HUES48 (cell line): ENCODE results near the gene BCAR3.

Experiments
- H3K27ac ChIP-seq: one replicate; pipeline ENCODE4 v1.7.0; 2013; ENCODE audit warnings: low read depth, low read length, inconsistent platforms
- H3K27me3 ChIP-seq: 2 replicates; pipeline ENCODE4 v1.6.1; 2013; ENCODE audit warnings: mild to moderate bottlenecking, low read length; ENCODE audit not compliant: control insufficient read depth, insufficient read depth
- H3K36me3 ChIP-seq: 2 replicates; pipeline ENCODE4 v1.6.1; 2013; ENCODE audit warnings: low read length; ENCODE audit not compliant: control insufficient read depth, insufficient read depth
- H3K4me1 ChIP-seq: 2 replicates; pipeline ENCODE4 v1.6.1; 2013; ENCODE audit warnings: mild to moderate bottlenecking, low read length; ENCODE audit not compliant: control insufficient read depth, insufficient read depth
- H3K4me3 ChIP-seq: 2 replicates; pipeline ENCODE4 v1.5.1; 2013; ENCODE audit warnings: mild to moderate bottlenecking, low read depth, low read length
- H3K9ac ChIP-seq: 2 replicates; pipeline ENCODE4 v1.6.1; 2013; ENCODE audit warnings: mild to moderate bottlenecking, low read depth, low read length, moderate library complexity
- H3K9me3 ChIP-seq: 2 replicates; pipeline ENCODE4 v1.6.1; 2013; ENCODE audit warnings: low read length; ENCODE audit not compliant: control insufficient read depth, insufficient read depth

Gene BCAR3

DNA sequence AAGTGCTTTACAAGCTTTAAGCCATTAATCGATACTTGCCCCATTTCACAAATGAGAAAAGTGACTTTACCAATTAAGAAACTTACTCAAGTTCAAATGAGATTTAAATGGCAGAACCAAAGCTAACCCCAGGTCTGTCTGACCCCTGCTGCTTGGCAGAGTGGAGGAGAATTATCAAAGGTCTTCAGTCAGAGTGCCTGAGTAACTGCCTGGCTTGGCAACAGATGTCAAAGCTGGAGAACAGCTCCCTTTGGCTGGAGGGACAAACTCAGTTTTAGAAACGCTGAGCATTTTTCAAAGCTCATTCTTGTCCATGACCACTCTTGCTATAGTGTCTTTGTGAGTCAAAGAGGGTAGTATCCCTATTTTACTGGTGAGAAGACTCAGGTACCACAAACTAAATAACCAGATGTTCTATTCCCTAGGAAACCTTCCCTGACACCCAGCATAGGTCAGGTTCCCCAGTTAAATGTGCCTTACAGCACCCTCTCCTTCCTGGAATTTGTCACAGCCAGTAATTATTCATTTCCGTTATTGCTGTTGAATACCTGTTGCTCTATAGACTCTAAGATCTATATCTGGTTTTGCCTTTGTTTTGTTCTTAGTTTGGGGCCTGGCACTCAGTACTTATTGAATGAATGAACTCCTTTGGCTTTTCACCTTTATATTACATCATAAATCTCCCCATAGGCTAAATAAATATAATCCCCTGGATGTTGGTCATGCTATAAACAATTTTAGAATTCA lies 5.0 kb upstream of the BCAR3 start:
- Histone ChIP-seq H3K27ac (no peak overlapping the region), H3K36me3 (no peaks in the 10 kb centered on the region), H3K27me3 (peaks cover 18% of the 10 kb centered on the region), H3K9me3 (no peaks in the 10 kb centered on the region), H3K9ac (no peak overlapping the region), H3K4me3 (no peak overlapping the region), H3K4me1 (peaks cover 24% of the 10 kb centered on the region; the same call in 1 of the 2 replicates)

DNA sequence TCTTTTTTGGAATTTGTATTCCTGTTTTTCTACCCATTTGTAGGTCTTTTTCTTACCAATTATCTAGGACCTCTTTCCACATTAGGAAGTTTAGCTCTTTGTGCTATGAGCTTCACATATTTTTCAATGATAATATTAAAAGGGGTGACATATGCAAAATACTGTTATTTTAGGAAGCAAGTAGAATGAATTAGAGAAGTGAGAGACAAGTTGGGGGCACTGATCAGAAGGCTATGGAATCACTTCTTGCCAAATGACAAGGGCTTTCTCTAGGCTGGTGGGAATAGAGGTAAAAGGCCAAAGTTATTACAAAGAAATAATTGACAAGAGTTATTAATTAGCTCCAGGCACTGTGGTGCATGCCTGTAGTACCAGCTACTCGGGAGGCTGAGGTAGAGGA lies 4.3 kb upstream of the BCAR3 start:
- Histone ChIP-seq H3K27ac (no peak overlapping the region), H3K27me3 (peaks cover 18% of the 10 kb centered on the region), H3K9me3 (no peaks in the 10 kb centered on the region), H3K36me3 (no peaks in the 10 kb centered on the region), H3K4me1 (peaks cover 17% of the 10 kb centered on the region; the same call in 1 of the 2 replicates), H3K4me3 (no peak overlapping the region), H3K9ac (no peak overlapping the region)

DNA sequence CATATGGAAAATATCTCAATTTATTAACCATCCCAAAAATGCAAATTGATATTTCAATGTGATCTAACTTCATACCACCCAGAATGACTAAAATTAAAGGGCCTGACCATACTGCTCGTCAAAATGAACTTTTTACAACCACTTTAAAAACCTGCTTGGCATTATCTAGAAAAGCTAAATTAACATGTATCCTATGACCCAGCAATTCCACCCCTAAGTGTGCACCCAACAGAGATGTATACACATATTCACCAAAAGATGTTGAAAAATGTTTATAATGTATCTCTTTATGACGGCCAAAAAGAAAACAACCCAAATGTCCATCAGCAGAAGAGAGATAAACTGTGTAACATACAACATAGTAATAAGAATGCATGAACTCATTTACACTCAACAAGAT lies 1.6 kb upstream of the BCAR3 start:
- no peak overlapping the region for H3K4me3 ChIP-seq
- peaks cover 23% of the 10 kb centered on the region for H3K27me3 ChIP-seq
- H3K27ac ChIP-seq = no peak overlapping the region

DNA sequence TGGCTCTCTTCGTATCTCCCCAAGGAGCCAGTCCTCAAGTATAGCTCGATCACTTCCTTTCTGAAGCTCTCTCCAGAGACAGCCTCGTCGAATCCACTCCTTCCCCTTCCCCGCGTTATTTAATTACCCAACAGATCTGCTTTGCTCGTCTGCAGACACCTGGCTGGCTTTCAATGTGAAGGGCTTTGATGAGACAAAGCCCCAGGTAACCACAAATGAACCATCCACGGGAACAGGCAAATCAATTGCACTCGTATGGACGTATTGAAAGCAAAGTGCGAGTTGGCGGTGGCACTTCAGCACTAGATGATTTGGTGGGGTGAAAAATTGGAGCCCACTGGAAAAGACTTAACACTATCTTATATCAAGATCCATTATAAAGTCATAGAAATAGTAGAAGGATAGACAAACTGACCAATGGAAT lies 364 bp upstream of the BCAR3 start:
- H3K27ac ChIP-seq = peak overlapping the region; percentile 60
- H3K9ac ChIP-seq = peak overlapping the region; percentile 62

More for the DNA sequence above, 1.6 kb upstream of the BCAR3 start:
- Histone ChIP-seq H3K9me3 (no peaks in the 10 kb centered on the region), H3K9ac (no peak overlapping the region), H3K36me3 (no peaks in the 10 kb centered on the region), H3K4me1 (peaks cover 20% of the 10 kb centered on the region)

DNA sequence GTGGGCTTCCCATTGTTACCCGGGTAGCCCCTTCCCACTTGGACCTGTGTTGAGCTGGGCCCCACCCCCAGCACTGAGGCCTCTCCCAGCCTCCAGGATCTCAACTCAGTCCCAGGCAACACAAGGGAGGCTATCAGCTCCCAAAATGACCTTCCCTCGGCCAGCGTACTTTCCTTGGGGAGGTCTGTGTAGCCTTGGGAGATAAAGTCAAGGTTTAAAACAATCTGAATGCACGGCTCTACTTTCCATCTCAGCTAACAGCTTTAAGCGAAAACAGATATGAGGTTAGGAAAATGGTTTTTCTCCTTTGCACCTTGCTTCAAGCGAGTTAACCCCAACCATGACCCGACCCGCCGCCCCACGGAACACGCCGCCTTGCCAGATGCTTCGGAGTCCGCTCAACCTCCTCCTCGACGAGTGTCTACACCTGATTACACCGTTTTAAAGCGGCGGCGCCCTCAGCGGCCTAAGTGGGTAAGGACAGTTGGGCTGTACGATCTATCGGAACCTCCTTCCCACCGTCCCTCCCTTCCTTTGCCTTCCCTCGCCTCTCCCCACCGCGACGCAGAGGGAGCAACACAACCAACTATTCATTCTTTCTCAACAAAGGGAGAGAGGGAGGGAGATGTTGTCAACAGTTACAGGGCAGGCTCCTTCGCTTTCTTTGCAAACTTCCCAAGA lies 1.1 kb downstream of the BCAR3 start:
- Histone ChIP-seq H3K9ac (peak overlapping the region; percentile 42), H3K36me3 (no peaks in the 10 kb centered on the region), H3K27ac (peak overlapping the region; percentile 85), H3K4me3 (peak overlapping the region; percentile 82), H3K4me1 (peaks cover 34% of the 10 kb centered on the region), H3K9me3 (no peaks in the 10 kb centered on the region), H3K27me3 (peaks cover 23% of the 10 kb centered on the region)

More for the DNA sequence above, 364 bp upstream of the BCAR3 start:
- H3K4me3 ChIP-seq = peak overlapping the region; percentile 82
- H3K27me3 ChIP-seq = peaks cover 23% of the 10 kb centered on the region
- no peaks in the 10 kb centered on the region for H3K36me3 ChIP-seq
- H3K4me1 ChIP-seq = peaks cover 24% of the 10 kb centered on the region
- no peaks in the 10 kb centered on the region for H3K9me3 ChIP-seq

DNA sequence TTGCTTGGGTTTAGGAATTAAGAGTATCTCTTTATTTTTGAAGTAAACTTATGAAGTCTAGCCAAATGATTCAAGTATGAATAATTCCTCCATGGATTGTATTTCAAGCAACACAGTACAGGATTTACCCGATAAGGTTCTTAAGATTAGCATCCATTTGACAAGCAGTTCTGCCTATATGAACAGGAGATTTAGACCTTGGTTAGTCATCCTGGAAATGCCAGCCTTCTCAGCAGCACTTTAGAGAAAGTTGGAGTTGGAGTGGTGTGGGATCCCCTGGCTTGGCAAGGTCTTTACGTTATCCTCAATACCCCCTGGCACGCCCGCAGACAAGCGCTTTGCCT lies 1.6 kb downstream of the BCAR3 start:
- peaks cover 34% of the 10 kb centered on the region for H3K4me1 ChIP-seq
- no peak overlapping the region for H3K9ac ChIP-seq
- peaks cover 23% of the 10 kb centered on the region for H3K27me3 ChIP-seq
- peak overlapping the region; percentile 82 for H3K4me3 ChIP-seq
- peak overlapping the region; percentile 9 for H3K27ac ChIP-seq
- H3K9me3 ChIP-seq = no peaks in the 10 kb centered on the region
- no peaks in the 10 kb centered on the region for H3K36me3 ChIP-seq

DNA sequence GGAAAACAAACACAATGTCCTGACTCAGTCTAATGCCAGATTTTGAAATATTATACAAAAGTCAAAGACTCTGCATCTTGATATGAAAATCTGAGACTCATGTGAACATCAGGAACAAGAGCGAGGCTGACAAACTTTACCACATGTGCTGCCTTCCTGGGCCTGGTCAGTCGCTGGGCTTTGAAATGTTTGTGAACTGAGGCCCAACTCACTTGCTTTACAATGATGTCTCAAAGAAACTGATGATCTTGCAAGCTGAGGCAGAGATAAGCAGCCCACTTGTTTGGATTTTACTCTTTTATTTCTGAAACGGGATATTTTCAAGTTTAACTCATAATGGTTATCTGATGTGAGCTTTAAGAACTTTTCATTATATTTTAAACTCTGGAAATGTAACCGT lies 2.1 kb downstream of the BCAR3 start:
- H3K4me1 ChIP-seq = peaks cover 34% of the 10 kb centered on the region

DNA sequence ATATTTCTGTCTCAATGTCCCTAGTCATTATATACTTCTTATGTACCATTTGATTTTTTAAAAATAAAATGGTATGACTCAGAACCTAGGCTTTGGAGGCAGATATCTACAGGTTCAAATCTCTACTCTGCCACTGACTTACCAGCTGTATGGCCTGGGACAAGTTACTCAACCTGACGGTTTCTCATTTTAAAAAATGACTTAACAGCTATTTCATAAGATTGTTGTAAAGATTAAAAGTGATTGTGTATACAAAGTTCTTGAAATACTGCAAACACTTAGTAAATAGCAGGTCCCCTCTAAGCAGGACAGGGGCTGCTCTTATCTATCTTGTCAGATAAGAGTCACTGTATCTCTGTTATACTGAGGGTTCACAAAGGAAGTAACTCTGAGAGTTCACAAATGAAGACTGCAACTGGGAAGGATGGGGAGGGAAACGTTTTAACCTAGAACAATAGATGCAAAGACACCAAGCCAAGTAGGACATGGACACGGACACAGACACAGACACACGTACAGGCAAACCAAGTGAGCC lies 2.6 kb downstream of the BCAR3 start:
- Histone ChIP-seq H3K27ac (no peak overlapping the region), H3K27me3 (peaks cover 23% of the 10 kb centered on the region), H3K9me3 (no peaks in the 10 kb centered on the region), H3K36me3 (peaks cover 6% of the 10 kb centered on the region; the same call in 1 of the 2 replicates), H3K4me3 (no peak overlapping the region), H3K4me1 (peaks cover 34% of the 10 kb centered on the region), H3K9ac (no peak overlapping the region)

More for the DNA sequence above, 2.1 kb downstream of the BCAR3 start:
- Histone ChIP-seq H3K27ac (peak overlapping the region; percentile 8), H3K36me3 (peaks cover 1% of the 10 kb centered on the region; the same call in 1 of the 2 replicates), H3K9me3 (no peaks in the 10 kb centered on the region), H3K27me3 (peaks cover 23% of the 10 kb centered on the region), H3K4me3 (no peak overlapping the region), H3K9ac (no peak overlapping the region)

DNA sequence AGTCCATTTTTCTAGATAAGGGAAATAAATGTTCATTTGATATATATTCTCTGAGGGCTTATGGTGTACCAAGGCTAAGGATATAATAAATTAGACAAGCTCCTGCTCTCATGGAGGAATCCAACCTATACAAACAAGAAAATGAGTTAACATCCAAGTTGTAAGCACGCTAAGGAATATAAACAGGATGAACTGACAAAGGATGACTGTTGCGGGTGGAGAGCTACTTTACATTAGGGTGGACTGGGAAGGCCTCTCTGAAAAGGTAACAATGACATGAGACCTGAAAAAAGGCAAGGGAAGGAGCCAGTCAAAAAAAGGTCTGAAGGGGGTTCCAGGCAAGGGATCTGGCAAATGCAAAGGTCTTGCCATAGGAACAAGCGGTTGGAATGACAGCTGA lies 3.1 kb downstream of the BCAR3 start:
- Histone ChIP-seq H3K27ac (no peak overlapping the region), H3K9ac (no peak overlapping the region), H3K4me1 (peaks cover 34% of the 10 kb centered on the region), H3K9me3 (no peaks in the 10 kb centered on the region), H3K36me3 (peaks cover 11% of the 10 kb centered on the region), H3K27me3 (peaks cover 22% of the 10 kb centered on the region), H3K4me3 (no peak overlapping the region)

DNA sequence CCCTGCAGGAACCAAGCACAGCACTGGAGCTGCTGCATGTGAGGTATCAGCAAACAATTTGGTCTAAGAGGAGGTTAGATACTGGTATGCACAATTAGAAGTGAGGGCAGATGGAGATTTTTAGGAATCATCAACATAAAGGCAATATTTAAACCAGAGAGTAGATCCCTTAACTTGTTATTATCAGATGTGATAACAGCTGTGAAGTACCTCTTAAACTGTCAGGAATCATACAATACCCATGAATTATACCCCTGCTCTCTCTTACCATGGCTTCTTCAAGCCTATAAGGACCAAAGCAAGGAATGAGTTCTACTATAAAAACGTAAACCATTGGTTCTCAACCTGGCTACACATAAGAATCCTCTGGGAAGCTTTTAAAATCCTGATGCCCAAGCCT lies 3.9 kb downstream of the BCAR3 start:
- Histone ChIP-seq H3K9me3 (no peaks in the 10 kb centered on the region), H3K9ac (no peak overlapping the region), H3K27ac (no peak overlapping the region), H3K4me1 (peaks cover 34% of the 10 kb centered on the region), H3K4me3 (no peak overlapping the region), H3K27me3 (peaks cover 14% of the 10 kb centered on the region), H3K36me3 (peaks cover 18% of the 10 kb centered on the region)

DNA sequence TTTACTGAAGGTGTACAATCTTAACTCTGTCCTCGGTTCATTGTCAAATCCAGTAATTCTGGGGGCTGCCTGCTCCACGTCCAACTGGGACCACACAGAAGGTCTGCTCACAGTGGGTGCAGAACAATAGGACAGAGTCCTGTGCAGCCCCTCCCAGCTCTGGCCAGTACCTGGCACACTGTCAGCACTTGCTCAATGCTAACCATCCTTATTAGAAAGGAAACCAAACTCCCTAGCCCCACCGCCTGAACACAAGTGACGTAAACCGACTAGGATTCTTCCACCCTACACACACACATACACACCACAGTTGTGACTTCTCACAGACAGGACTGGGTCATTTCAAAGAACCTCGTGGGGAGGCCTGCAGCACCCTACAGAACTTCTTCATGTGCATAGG lies 5.2 kb downstream of the BCAR3 start:
- Histone ChIP-seq H3K36me3 (peaks cover 18% of the 10 kb centered on the region), H3K4me3 (no peak overlapping the region), H3K4me1 (peaks cover 29% of the 10 kb centered on the region), H3K27me3 (peaks cover 5% of the 10 kb centered on the region; the same call in 1 of the 2 replicates), H3K9me3 (no peaks in the 10 kb centered on the region), H3K9ac (no peak overlapping the region), H3K27ac (no peak overlapping the region)
